OCI-M2 (cell line): Measurements from ENCODE around the gene PIP5K1B.

Source experiments
- DNase-seq: peaks from one replicate; lab custom pipeline; 2025; ENCODE audit not compliant: unreplicated experiment; lab: John Stamatoyannopoulos, UW

The PIP5K1B gene

GRCh38 chr9:68706363-68707201 lies 1.5 kb downstream of the PIP5K1B start:
- no peak for DNase-seq

- no peak for DNase-seq
Observed at GRCh38 chr9:68707801-68708488, 2.9 kb downstream of the PIP5K1B start.

- no peak for DNase-seq
Observed at GRCh38 chr9:68708513-68708912, 3.5 kb downstream of the PIP5K1B start.

- DNase-seq = no peak
Observed at GRCh38 chr9:68709291-68710110, 4.5 kb downstream of the PIP5K1B start.

GRCh38 chr9:68710111-68710471 lies 5.1 kb downstream of the PIP5K1B start:
- DNase-seq = no peak

- no peak for DNase-seq
Observed at GRCh38 chr9:68711281-68711680, 6.2 kb downstream of the PIP5K1B start.

GRCh38 chr9:68711932-68712331 lies 6.9 kb downstream of the PIP5K1B start:
- no peak for DNase-seq

GRCh38 chr9:68714416-68715180 lies 9.6 kb downstream of the PIP5K1B start:
- DNase-seq = no peak

- DNase-seq = no peak
Observed at GRCh38 chr9:68715181-68715456, 10.1 kb downstream of the PIP5K1B start.

GRCh38 chr9:68717552-68718443 lies 12.8 kb downstream of the PIP5K1B start:
- no peak for DNase-seq

- DNase-seq = no peak
Observed at GRCh38 chr9:68719847-68720246, 14.8 kb downstream of the PIP5K1B start.

- DNase-seq = no peak
Observed at GRCh38 chr9:68720656-68721313, 15.7 kb downstream of the PIP5K1B start.

GRCh38 chr9:68721666-68722330 lies 16.8 kb downstream of the PIP5K1B start:
- DNase-seq = no peak

GRCh38 chr9:68725070-68725469 lies 20.0 kb downstream of the PIP5K1B start:
- no peak for DNase-seq

GRCh38 chr9:68726489-68726888 lies 21.4 kb downstream of the PIP5K1B start:
- DNase-seq = no peak

- no peak for DNase-seq
Observed at GRCh38 chr9:68727636-68728035, 22.6 kb downstream of the PIP5K1B start.

GRCh38 chr9:68728731-68729130 lies 23.7 kb downstream of the PIP5K1B start:
- no peak for DNase-seq

GRCh38 chr9:68730570-68731235 lies 25.7 kb downstream of the PIP5K1B start:
- no peak for DNase-seq

- DNase-seq = no peak
Observed at GRCh38 chr9:68731857-68732256, 26.8 kb downstream of the PIP5K1B start.
